ENCODE results near the gene DCUN1D1.
"Not testable (repeated sequence)": the region's sequence is repeated elsewhere in the genome, so short reads cannot be mapped to it uniquely, and the experiment has no call there.

The DCUN1D1 gene

DNA sequence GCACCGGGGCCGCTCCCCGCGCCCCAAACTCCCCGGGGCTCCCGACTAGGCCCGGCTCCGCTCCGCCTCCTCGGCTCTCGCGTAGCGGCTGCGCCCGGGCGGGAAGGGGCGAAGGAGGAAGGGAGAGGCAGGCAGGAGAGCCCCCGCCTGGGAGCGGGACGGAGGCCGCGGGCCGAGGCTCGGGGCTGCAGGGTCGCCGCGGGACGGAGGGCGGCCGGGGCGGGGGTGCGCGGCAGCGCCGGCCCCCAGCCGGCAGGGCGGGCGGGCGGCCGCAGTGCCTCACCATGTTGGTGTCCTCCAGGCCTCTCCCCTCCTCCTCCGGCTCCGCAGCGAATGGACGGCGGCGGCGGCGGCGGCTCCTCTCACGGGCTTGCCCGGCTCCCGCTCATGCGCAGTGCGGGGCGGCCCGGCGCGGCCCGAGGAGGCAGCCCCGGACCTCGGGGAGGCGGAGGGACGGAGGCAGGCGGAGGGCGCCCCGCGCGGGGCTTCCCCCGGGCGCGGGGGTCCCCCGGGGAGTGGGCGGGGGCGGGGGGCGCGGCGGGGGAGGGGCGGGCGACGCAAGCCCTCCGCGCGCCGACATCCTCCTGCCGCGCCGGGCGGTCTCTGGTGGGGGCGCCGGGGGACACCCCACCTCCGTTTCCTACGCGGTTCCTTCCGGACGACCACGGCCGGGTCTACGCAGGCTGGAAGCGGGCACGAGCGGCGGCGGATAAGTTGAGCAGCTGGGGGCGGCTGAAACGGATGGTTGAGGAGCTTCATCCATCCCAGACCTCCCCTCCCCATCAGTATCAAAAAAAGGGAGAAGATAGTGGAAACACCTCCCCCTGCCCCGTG lies at the start of gene DCUN1D1:
Gene DCUN1D1, minus strand, starts transcription at position 335 of the 834 bp plus-strand sequence. Its CDS starts 49 bp downstream, at position 286.
- DNase-seq: peak; percentile 93

GRCh38 chr3:183028416-183028815 lies 48.1 kb upstream of the DCUN1D1 start:
- DNase-seq: no peak

GRCh38 chr3:183027276-183027675 lies 46.9 kb upstream of the DCUN1D1 start:
- DNase-seq: no peak

DNA sequence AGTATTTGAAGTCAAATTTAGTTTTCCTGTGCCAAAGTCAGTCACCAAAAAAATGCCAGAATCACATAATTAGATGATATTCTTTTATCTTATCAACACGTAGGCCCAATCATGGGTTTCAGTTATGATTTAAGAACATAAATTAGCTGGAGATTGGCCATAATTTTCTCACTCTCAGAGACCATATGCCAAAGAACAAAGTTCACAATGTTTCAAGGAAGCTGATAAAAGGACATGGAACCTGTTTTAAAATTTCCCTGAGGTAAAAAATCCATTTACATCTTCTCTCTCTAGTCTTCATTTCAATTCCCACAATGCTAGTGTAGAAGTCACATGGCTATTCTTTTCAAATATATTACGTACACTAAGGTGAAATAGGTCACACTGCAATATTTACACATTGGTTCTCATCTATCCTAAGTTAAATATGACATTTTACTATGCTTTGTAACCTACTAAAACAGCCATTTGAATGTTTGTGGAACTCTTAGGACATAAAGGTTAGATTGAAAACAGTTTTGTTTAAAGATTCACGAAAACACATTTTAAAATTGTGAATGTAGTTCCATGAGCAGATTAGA lies 42.7 kb upstream of the DCUN1D1 start:
- DNase-seq: no peak

DNA sequence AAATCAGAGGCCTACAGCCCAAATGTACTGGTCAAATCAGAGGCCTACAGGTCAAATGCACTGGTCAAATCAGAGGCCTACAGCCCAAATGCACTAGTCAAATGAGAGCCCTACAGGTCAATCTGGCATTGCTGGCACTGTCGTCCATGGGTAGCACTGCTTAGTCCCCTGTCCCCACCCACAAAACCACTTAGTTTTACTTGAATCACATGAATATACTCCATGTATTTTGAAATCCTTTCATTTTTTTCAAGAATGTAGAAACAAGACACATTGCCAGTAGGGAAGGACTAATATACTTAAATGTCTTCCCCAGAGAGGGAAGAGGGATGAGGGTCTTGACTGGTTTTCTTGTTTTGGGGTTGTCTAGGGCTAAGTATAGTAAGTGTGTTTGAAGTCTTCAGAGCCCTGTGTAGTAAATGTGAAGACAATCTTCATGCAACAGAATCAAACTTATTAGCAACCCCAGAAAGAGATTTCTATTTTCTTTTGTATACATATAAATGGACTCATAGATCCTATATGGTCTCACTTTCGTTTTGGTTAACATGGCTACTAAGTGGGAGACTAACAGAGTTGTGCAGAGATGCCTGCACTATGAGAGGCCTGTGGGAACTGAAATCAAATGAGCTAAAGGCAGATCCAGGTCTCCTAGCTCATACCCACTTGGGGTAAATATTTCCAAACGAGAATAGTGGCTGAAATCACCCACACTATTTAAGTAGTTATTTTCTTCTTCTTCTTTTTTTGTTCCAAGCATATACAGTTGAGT lies 38.3 kb upstream of the DCUN1D1 start:
- DNase-seq: no peak

DNA sequence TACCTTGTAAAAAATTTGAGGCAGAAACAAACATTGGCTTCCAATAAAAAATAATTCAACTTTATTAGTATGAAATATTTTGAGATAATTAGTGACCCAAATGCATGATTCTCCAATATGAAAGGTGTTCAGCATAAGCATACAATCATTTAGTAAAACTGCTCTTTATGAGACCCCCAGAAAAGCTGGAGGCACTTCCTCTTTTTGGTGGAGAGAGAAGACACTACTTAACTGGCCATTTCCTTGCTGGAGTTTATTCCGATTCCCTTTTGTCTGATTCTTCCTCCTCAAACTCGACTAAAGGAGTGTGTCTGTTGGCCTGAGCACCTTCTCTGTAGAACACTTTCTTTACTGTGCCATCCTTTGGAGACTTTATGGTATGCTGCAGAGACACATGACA lies 34.8 kb upstream of the DCUN1D1 start:
- DNase-seq: no peak

GRCh38 chr3:183013856-183014255 lies 33.5 kb upstream of the DCUN1D1 start:
- DNase-seq: no peak

DNA sequence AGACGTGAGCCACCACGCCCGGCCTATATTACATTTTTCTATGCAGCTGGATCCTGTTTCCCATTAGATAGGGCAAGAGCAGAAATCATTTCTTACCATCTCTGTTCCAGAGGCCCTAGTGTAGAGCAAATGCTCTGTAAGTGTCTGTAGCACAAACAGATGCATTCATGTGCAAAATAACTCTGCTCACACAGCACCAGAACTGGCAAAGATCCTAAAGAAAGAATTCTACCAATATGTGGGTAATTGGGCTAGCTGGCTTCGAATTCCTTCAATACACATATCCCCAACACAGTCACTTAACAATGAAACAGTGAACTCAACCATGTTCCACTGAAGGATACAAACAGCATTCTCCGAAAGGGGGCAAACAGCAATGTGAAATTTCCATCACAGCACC lies 32.7 kb upstream of the DCUN1D1 start:
- DNase-seq: no peak

DNA sequence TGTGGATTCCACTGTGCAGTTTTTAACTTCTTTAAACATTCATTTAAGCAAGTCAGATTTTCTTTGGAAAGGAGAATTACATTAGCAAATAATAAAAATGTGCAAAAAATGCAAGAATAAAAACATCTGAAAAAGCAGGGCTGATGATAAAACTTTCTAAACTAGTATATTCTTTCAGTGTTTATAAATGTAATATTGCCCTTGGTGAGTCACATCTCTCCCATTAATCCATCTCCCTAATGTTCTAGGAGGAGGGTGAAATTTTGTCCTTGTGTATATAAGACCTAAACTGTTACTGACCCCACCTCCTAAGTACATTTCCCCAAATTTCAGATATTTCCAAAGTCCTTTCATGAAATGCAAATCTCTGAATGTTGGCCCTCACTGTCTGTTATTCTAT lies 28.5 kb upstream of the DCUN1D1 start:
- no peak for DNase-seq

DNA sequence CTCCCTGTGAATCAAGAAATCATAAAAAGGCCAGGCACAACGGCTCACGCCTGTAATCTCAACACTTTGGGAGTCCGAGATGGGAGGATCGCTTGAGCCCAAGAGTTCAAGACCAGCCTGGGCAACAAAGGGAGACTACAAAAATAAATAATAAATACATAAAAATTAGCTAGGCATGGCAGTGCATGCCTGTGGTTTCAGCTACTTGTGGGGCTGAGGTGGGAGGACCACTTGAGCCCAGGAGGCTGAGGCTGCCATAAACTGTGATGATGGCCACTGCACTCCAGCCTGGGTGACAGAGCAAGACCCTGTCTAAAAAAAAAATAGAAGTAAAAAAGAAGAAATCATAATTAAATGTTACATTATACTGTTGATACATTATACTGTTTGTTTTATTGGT lies 28.0 kb upstream of the DCUN1D1 start:
- no peak for DNase-seq

- no peak for DNase-seq
Measured at GRCh38 chr3:183006396-183007002, 26.2 kb upstream of the DCUN1D1 start.

- DNase-seq: no peak
Measured at GRCh38 chr3:182999767-183000166, 19.4 kb upstream of the DCUN1D1 start.

GRCh38 chr3:182993486-182994201 lies 13.3 kb upstream of the DCUN1D1 start:
- not testable (repeated sequence) for DNase-seq

DNA sequence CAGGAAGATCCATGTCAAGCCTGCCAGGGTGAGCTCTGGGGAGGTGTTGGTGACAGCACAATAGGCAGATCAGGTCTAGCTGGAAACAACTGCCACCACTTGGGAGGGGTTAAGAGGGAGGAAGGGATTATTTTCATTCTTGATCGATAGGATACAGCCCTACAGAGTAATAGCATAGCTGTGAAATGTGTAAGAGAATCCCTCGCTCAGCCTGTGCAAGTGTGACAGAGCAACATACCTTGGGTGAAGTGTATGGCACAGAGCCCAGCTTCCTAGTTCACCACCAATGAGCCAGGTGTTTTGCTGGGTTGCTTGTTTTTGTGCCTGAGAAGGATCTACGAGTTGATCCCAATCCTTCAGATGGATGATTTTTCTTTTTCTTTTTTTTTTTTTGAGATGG lies 9.2 kb upstream of the DCUN1D1 start:
- no peak for DNase-seq

DNA sequence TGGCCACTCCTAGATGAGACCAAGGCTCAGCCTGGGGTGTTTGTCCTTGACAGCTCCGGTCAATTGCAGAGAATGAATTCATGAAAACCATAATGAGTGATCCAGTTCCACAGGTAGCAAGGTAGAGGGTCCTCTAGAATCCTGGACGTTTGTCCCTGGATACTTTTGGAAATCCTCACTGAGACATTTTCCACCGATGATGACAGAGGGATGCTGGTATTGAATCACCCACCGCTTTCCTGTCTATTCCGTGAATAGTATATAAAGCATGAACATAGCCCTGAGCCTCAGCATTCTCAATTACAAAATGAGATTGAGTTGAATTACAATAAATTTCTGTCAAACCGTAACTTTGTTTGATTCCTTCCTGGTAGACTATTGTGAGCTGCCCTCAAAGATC lies 5.7 kb upstream of the DCUN1D1 start:
- no peak for DNase-seq

- no peak for DNase-seq
Measured at GRCh38 chr3:182983876-182984275, 3.5 kb upstream of the DCUN1D1 start.

- DNase-seq: no peak
Measured at GRCh38 chr3:182981038-182981380, 671 bp upstream of the DCUN1D1 start.

GRCh38 chr3:182979674-182980191 lies 605 bp downstream of the DCUN1D1 start:
- peak; percentile 58 for DNase-seq

GRCh38 chr3:182979103-182979673 lies 1.1 kb downstream of the DCUN1D1 start:
- no peak for DNase-seq

DNA sequence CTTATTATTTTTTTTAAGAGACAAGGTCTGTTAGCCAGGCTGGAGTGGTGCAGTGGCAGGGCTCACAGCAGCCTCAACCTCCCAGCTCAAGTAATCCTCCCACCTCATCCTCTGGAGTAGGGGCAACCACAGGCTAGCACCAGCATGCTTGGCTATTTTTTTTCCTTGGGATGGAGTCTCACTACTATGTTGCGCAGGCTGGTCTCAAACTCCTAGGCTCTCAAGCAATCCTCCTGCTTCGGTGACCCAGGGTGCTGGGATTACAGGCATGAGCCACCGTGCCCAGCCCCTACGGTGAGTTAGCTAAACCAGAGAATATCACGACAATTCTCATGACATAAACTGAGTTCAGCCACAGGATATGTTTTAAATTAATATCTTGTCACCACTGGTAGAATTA lies 2.0 kb downstream of the DCUN1D1 start:
- no peak for DNase-seq

- no peak for DNase-seq
Measured at GRCh38 chr3:182973047-182973446, 7.3 kb downstream of the DCUN1D1 start.

DNA sequence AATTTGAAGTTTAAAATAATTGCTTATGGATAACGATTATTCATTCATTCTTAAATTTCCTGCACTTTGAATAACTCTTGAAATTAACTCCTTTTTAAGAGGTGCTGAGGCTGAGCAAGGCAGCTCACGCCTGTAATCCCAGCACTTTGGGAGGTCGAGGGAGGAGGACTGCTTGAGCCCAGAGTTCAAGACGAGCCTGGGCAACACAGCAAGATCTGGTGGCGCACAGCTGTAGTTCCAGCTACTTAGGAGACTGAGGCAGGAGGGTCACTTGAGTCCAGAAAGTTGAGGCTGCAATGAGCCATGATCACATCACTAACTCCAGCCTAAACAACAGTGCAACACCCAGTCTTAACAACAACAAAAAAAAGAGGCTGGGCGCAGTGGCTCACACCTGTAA lies 8.0 kb downstream of the DCUN1D1 start:
- DNase-seq: no peak

All from left hindlimb (tissue), 1 donor.